Measurements from ENCODE around the gene RRP15. TPM values are rescaled to one million over a fixed set of nuclear protein-coding genes. Genes with fewer than 3 reads are reported as not detected.

Gene RRP15
- total RNA-seq: 10.1 TPM

DNA sequence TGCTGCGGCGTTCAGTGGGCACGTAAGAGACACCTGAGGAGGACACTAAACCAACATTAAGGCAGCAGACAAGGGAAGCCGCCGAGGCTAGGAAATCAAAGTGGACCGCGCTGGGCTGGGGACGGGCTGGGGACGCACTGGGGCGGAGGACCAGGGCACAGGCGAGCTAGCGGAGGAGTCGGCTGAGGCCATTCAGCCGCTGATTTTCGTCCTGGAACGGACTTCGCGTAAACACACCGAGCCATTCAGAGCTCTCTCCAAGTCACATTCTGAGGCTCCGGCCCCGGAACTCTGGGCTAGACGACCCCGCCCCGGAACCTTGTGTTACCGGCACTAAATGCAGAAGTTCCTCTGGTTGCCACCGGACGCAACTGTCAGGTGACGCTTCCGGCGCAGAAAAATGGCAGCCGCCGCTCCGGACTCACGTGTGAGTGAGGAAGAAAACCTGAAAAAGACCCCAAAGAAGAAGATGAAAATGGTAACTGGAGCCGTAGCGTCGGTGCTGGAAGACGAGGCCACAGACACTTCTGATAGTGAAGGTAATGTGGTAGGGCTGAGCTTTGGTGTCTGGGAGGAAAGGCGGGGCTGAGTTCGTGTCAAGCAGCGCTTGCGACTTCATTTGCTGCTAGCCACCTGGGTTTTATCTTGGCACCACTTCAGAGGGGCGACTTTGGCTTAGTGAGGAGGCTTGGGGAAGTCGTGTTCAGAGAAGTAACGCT is at the start of gene RRP15:
TSS of gene RRP15 (plus strand) at position 377 of the 719 bp plus-strand sequence. CDS start at position 401, 24 bp downstream.
- peak; percentile 88 for DNase-seq

DNA sequence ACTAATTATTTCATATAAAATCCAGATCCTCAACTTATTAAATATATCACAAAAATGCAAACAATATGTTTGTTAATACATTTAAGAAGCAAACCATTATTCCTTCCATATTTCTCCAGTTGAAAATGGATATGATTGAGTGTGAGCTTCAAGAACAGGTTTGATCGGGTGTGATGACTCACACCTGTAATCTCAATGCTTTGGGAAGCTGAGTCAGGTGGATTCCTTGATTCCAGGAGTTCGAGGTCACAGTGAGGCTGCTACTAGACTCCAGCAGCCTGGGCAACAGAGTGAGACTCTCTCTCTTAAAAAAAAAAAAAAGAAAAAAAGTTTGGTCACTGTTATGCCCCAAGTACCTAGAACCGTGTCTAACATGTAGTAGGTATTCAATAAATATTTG is 42.9 kb upstream of the RRP15 start:
- DNase-seq: no peak

- DNase-seq: no peak
These were observed 37.8 kb upstream of the RRP15 start for GRCh38 chr1:218247339-218247738.

GRCh38 chr1:218249338-218250140 is 35.6 kb upstream of the RRP15 start:
- DNase-seq: no peak

- no peak for DNase-seq
These were observed 34.6 kb upstream of the RRP15 start for GRCh38 chr1:218250492-218250891.

DNA sequence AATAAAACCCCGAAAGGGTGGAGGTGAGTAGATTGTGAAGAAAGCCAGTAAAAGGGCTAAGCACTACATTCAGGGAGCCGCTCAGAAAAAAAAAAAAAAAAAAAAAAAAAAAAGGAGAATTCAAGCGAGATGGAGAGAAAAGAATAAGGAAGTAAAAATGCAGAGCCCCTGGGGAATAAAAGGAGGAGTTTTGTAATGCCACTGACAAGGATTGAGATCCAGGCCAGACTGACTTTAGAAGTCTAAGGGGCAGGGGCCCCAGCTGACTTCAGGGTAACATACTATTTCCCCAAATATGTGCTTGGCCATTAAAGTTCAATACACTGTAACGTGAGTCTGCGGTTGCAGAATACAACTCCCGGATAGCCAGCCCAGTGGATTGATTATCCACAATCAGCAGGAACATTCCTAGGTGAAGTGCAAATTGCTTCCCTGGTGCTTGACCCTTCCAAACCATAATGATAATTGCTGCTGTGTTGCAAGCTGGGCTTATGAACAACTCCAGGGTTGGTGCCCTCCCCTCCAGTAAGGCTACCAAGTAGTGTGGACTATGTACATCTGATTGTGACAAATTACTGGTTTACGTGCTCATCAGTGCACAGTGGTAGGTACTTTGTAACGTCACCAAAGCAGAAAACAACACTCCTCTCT is 30.7 kb upstream of the RRP15 start:
- no peak for DNase-seq

DNA sequence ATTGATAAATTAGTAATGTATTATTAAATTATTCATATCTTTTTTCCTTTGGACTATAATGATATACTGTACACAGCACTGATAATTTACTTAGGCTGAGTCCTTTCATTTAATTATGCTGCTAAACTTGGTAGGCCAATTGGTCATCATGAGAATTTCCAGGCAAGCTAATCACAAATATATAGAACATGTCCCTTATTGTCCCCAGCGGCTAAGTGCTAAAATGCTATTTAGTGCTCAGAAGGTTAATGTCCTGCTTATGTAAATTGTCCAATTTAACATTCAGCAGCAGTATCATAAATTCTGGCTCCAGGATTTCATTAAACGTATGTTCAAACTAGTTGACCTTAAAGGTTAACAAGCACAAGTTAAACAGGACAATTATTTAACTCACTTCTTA is 30.0 kb upstream of the RRP15 start:
- no peak for DNase-seq

DNA sequence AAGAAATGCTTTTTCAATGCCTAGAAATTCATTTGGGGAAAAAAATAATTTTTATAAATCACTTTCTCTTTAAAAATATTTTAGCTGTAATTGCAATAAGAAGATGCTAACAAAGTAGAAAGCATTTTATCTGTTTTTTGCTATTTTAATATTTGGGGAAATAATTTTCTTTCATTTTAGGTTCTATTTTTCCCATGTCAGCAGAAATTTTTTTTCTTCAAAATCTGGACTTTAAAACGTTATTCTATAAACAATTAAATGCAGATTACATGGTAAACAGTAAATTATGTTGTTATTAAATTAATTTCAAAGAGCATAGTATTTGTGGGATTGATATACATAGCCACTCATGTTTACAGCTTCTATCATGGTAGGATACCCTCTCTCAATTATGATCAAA is 27.7 kb upstream of the RRP15 start:
- no peak for DNase-seq

GRCh38 chr1:218257971-218258370 is 27.1 kb upstream of the RRP15 start:
- DNase-seq: no peak

DNA sequence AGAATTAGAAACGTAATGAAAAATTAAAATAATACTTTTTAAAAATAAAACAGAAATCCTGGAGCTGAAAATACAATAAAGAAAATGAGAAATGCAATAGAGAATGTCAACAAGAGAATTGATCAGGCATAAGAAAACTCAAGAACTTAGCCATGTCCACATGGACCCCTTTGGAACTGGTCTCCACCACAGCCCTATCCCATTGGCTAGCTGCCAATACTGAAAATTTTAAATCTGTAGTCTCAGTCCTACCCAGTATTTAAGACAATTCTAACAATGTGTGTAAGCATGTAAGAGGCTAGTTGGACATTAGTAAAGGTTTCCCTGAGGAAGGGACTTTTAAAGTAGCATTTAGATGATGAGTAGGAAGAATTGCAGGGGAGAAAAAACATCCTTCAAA is 25.8 kb upstream of the RRP15 start:
- no peak for DNase-seq

DNA sequence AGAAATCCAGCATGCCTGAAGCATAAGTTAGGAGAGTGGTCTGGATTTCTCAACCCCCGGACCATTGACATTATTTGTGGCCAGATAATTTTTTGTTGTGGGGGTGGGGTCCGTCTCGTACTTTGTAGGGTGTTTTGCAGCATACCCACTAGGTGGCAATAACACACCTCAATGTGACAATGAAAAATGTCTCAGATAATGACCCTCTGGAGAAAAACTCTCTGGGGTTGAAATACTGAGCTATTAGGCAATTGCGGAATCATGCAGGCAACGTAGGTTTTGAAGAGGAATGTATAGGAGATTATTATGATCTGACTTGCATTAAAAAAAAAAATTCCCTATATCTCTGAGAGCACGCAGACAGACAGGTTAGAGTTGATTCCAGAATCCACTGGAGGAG is 25.3 kb upstream of the RRP15 start:
- no peak for DNase-seq

DNA sequence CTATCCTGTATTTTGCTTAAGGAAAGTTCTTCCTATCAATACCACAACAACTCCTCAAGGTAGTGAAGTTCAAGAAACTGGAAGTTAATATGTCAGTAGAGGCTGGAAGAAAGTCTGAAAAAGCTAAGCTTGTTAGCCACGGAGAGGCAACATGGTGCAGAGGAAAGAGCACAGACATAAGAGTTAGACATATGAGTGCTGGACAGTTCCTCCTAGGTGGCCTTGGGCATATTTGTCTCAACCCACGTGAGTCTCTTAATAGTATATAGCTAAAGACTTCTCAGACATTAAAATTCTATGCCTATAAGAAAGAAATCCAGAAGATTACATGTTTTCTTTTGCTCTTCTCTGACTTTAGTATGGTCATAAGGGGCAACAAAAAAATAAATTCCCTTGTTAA is 22.8 kb upstream of the RRP15 start:
- DNase-seq: no peak

- DNase-seq: no peak
These were observed 18.7 kb upstream of the RRP15 start for GRCh38 chr1:218266356-218266755.

GRCh38 chr1:218272366-218272765 is 12.7 kb upstream of the RRP15 start:
- DNase-seq: no peak

DNA sequence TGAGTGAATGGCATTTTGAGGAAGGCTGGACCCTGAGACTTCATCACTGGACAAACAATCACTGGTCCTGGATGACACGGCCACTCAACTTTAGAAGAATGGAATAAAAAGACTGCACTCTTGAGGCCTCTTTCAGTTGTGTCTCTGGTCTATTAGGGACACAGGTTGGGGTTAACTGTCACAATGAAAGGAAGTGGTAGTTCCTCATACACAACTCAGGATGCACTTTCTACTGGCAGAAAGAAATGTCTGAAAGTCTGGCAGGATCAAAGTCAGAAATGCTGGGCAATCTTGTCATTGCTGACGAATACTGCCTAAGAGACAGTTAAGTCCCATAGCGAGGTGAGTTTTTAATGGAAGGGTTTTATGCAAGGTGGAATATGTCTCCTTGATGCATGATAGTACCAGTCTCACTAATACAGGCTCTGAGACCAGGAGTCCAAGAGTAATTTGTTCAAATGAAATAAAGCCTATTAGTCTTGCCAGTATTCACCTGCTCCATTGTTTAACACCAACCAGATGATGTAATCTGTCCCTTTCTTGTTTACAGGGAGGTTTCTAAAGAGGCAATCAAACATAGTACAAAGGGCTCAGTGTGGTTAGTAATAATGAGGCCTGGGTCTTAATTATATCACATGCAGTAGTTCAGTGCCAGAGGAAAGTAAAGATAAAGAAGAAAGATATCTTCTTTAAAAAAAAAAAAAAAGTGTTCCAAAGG is 11.2 kb upstream of the RRP15 start:
- no peak for DNase-seq

- no peak for DNase-seq
These were observed 10.6 kb upstream of the RRP15 start for GRCh38 chr1:218274511-218274910.

- DNase-seq: no peak
These were observed 9.3 kb upstream of the RRP15 start for GRCh38 chr1:218275823-218276222.

GRCh38 chr1:218281285-218281684 is 3.8 kb upstream of the RRP15 start:
- DNase-seq: no peak

DNA sequence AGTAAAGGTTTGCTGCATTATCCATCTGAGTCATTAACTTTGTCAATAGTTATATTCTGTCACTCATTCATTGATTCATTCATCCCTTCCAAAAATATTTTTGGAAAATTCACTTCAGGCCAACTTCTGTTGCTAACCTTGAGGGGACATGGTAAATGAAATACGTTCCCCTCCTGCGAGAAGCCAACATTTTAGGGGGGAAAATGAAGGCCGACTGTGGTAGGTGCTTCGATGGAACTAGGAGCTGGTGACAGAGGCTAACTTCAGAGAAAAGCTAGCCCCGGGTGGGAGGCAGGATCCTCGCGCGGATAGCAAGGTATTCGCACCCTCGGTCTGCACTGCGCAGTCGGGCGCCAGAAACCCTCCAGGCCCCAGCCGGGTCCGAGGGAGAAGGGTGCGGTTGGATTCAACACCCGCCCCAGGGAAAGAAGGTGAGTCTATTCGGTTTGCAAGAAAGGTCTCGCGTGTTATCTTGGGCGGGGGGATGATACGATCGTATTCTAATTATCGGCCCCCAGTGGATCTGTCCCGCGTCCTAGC is 646 bp upstream of the RRP15 start:
- DNase-seq: no peak

DNA sequence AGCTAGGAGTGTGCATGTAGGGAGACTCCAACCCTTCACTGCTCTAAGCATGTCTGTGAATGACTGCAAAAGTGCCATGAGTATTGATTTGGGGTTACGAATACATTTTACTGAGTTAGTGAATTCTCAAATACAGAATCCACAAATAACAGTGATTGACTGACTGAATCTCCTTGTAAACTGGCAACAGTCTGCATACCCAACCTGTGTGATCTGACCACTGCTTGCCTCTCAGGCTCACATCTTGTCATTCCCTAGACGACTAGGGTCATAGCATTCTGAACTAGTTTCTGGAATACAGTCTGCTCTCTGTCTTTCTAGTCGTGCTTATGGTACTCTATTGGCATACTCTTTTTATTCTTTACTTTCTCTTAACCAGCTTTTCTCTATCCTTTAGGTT is 7.4 kb downstream of the RRP15 start:
- no peak for DNase-seq

DNA sequence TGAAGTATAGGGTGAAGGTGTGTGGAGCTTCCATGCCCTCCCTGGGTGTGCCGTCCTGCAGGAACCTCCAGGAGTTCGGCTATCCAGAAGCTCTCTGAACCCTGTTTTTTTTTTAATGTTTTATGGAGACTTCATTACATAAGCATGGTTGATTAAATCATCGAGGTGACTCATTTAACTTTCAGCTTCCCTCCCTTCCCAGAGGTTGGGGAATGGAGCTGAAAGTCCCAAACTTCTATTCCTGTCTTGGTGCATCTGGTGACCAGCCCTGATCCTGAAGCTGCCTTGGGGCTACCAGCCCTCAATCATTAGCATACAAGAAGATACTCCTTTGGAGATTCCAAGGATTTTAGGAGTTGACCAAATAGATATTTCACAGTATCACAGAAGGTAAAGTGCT is 9.5 kb downstream of the RRP15 start:
- DNase-seq: no peak

DNA sequence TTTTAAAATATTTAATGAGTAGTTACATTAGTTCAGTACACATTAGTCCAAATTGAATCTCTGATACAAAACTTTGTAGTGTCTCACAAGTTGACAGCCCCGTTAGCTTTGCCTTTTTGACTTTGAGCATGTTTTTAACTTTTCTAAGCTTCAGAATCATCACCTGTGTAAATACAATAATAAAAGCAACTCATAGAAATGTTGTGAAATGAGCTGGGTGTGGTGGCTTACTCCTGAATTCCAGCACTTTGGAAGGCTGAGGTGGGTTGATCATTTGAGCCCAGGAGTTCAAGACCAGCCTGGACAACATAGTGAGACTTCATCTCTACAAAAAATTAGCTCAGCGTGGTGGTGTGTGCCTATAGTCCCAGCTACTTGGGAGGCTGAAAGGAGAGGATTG is 11.1 kb downstream of the RRP15 start:
- no peak for DNase-seq
